Vagina (tissue), 2 donors: ENCODE data around the gene HYAL2.

Source experiments
- POLR2A ChIP-seq, 2 donors: fragments of 450-650 bp; IDR thresholded peaks; one replicate each; pipeline ENCODE4 v1.6.1; 2017; ENCODE audit warnings: antibody characterized with exemption in 2 of 2, mild to moderate bottlenecking in 2 of 2, moderate library complexity in 2 of 2
- POLR2AphosphoS5 ChIP-seq, 2 donors: sonication (generic); formaldehyde crosslinking; IDR thresholded peaks; one replicate each; pipeline ENCODE4 v1.9.0; 2017; ENCODE audit warnings: antibody characterized with exemption in 2 of 2, mild to moderate bottlenecking in 2 of 2, low read depth in 1 of 2; ENCODE audit not compliant: insufficient read depth in 1 of 2
- TF ChIP-seq, protein P1 (sequence below), 3 experiments: fragments of 450-650 bp in 2 of 3; fragments of 200-600 bp in 1 of 3; sonication (generic) in 1 of 3; IDR thresholded peaks; one replicate each; pipeline ENCODE4 v1.5.1; 2017 to 2019; ENCODE audit warnings: antibody characterized with exemption in 3 of 3, mild to moderate bottlenecking in 2 of 3, moderate library complexity in 2 of 3

DNA sequence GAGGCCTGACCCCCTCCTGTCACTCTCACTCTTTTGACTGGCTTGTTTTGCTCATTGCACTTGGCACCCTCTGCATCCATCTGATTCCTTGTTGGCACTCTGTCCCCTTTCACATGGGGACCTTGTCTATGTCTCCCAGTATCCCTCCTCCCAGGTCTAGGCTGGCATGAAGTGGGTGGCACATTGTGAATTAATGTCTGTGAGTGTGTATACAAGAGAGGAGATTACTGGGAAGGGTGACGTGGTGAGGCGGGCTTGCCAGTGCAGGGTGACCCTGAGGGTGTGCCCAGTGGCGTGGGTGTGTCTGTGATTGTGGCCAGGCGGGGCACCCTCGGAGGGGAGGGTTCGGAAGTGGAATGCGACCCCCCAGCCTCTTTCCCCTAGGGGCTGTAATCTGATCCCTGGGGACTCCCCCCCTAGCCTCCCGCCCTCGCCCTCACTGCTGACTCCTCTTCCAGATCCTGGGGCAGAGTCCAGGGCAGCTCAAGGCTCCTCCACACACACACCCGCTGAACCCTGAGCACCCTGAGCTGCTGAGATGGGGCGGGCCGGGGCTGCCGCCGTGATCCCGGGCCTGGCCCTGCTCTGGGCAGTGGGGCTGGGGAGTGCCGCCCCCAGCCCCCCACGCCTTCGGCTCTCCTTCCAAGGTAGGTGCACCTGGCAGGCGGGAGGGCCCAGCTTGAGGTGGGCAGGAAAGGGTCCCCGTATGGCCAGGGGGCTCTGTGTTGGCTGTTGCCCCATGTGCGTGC, 53.7 kb downstream of the HYAL2 start, which contains the start of gene SEMA3B:
- TF ChIP-seq, protein P1, sequence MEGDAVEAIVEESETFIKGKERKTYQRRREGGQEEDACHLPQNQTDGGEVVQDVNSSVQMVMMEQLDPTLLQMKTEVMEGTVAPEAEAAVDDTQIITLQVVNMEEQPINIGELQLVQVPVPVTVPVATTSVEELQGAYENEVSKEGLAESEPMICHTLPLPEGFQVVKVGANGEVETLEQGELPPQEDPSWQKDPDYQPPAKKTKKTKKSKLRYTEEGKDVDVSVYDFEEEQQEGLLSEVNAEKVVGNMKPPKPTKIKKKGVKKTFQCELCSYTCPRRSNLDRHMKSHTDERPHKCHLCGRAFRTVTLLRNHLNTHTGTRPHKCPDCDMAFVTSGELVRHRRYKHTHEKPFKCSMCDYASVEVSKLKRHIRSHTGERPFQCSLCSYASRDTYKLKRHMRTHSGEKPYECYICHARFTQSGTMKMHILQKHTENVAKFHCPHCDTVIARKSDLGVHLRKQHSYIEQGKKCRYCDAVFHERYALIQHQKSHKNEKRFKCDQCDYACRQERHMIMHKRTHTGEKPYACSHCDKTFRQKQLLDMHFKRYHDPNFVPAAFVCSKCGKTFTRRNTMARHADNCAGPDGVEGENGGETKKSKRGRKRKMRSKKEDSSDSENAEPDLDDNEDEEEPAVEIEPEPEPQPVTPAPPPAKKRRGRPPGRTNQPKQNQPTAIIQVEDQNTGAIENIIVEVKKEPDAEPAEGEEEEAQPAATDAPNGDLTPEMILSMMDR (IDR thresholded peaks at IDR 0.05) = no peak
- peak in 1 of 2 donors; percentile 31 for TF ChIP-seq POLR2A (IDR thresholded peaks at IDR 0.05)
- peak in 1 of 2 donors; percentile 70 for TF ChIP-seq POLR2AphosphoS5 (IDR thresholded peaks at IDR 0.05; ENCODE audit: insufficient read depth in 1 of 2, low read depth in 1 of 2)
